Activated B cell treated with CpG ODN at 0.5 μM for 24 hours (primary cell): Measurements from ENCODE around the gene BCR. TPM values are rescaled to one million over a fixed set of nuclear protein-coding genes. Genes with fewer than 3 reads are reported as not detected.

ENCODE experiments used
- ATAC-seq: fragments of 200-7000 bp; cut with Tn5 transposase; one replicate; pipeline ENCODE4 v1.10.0; 2021; ENCODE audit warnings: low read depth, mild to moderate bottlenecking, moderate library complexity
- CTCF ChIA-PET: fragments of 350-600 bp; sonication (Branson Sonifier 250); formaldehyde crosslinking; loops from one replicate; lab custom pipeline; 2021; ENCODE audit warnings: antibody characterized with exemption; lab: Charles Lee
- POLR2A ChIA-PET: fragments of 350-600 bp; sonication (Branson Sonifier 250); formaldehyde crosslinking; loops from one replicate; lab custom pipeline; 2021; ENCODE audit warnings: antibody characterized with exemption; lab: Charles Lee
- DNase-seq: peaks from one replicate; pipeline ENCODE4 v3.0.0; 2022
- H3K27ac Mint-ChIP-seq: one replicate; pipeline ENCODE4 v1.8.0; 2020; ENCODE audit warnings: mixed read lengths
- H3K27me3 Mint-ChIP-seq: one replicate; pipeline ENCODE4 v1.8.0; 2021; ENCODE audit warnings: mixed read lengths
- H3K36me3 Mint-ChIP-seq: one replicate; pipeline ENCODE4 v1.8.0; 2021; ENCODE audit warnings: low read depth, mixed read lengths
- H3K4me1 Mint-ChIP-seq: one replicate; pipeline ENCODE4 v1.8.0; 2021; ENCODE audit warnings: mixed read lengths
- H3K4me3 Mint-ChIP-seq: one replicate; pipeline ENCODE4 v1.8.0; 2020; ENCODE audit warnings: mild to moderate bottlenecking, mixed read lengths
- H3K9me3 Mint-ChIP-seq: one replicate; pipeline ENCODE4 v1.8.0; 2020; ENCODE audit warnings: mixed read lengths
- CTCF ChIP-seq: fragments of 200-600 bp; IDR thresholded peaks from one replicate; pipeline ENCODE4 v1.8.0; 2022; ENCODE audit warnings: antibody characterized with exemption, mild to moderate bottlenecking
- intact Hi-C: fragments of 100-400 bp; cut with micrococcal nuclease; formaldehyde crosslinking; loops from one replicate; pipeline ENCODE4 v1.15.1; 2024
- total RNA-seq: library from RNA; stranded (reverse); gene quantifications from 2 replicates; pipeline ENCODE4 v1.2.3, GENCODE V29; 2022

The BCR gene
- total RNA-seq, 1 donor from 2014 or later, result 20.9 TPM

DNA sequence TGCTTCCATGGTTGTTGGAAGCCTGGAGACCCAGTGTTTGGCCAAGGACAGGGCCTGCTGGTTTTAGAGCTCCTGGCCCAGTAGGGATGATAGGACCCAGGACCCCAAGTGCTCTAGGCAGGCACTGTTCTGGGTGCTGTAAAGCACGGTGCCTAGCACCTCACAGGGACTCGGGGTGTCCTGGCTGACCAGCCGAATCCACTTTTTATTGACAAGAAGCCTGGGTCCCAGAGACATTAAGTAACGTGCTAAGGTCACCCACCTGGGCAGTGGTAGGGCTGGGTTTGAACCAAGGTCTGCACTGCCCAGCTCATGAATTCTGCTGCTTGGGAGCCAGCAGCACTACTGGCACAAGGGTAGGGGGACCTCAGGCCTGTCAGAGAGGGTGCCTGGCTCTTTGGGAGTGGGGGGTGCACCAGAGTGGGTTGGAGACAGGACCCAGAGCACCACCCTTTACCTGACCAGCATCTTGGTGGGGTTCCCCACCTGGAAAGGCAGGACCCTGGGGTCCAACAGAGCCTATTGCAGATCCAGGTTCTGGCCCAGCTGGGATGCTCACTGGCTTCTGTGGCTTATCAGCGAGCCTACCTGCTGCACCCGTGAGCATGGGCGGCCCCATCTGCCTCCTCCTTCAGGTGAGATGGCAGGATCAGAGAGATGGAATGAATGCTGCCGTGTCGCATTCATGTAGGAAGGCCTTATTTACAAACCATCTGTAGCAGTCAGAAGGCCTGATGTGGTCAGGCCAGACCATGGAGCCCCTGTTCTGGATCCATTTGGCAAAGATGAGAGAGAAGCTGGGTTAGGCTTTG is 52.0 kb downstream of the BCR start:
- no peaks in the 10 kb centered on the region for H3K27me3 Mint-ChIP-seq
- peaks cover 20% of the 10 kb centered on the region for H3K4me1 Mint-ChIP-seq
- H3K4me3 Mint-ChIP-seq, result no peak overlapping the region
- TF ChIP-seq CTCF, result no peak
- no peak overlapping the region for H3K27ac Mint-ChIP-seq
- peaks cover 21% of the 10 kb centered on the region for H3K9me3 Mint-ChIP-seq
- ATAC-seq, result no peak
- ChIA-PET POLR2A (no interaction called here), CTCF (interaction anchor here (1.4 to 2.3 kb wide), 2 partner anchors 50 kb away, joined by 4 to 5 read pairs; no protein-coding TSS in a partner anchor)
- peaks cover 15% of the 10 kb centered on the region for H3K36me3 Mint-ChIP-seq
- no peak for DNase-seq
- intact Hi-C loops, result no loop called here

DNA sequence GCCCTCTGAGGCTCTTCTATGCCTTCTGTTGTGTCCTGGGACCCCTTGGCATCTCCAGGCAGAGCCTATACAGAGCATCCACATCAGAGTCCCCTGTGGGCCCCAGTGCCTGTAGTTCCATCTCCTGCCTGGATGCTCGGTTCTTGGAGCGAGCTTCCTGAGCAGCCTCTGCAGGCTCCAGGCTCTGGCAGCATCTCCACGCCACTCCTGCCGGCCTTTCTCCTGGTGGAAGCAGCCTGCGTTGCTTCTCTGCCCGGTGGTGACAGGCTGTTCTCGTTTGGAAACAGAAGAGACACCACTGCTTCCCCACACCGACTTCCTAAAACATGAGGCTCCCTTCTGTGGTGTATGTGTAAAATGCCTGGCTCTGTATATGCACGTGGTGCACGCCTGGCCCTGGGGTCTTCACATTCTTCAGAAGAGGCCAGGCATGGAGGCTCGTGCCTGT is 52.8 kb downstream of the BCR start:
- H3K27ac Mint-ChIP-seq, result no peak overlapping the region
- H3K36me3 Mint-ChIP-seq, result peaks cover 14% of the 10 kb centered on the region
- H3K9me3 Mint-ChIP-seq, result peaks cover 15% of the 10 kb centered on the region
- ChIA-PET CTCF (interaction anchor here (2.3 kb wide), 1 partner anchor 49 kb away, joined by 5 read pairs; no protein-coding TSS in a partner anchor), POLR2A (interaction anchor here (1.0 kb wide), 1 partner anchor 13 kb away, joined by 5 read pairs; no protein-coding TSS in a partner anchor)
- DNase-seq (no peak), ATAC-seq (peak; percentile 10)
- TF ChIP-seq CTCF, result no peak
- no peaks in the 10 kb centered on the region for H3K27me3 Mint-ChIP-seq
- H3K4me3 Mint-ChIP-seq, result no peak overlapping the region
- intact Hi-C loops, result no loop called here
- peaks cover 20% of the 10 kb centered on the region for H3K4me1 Mint-ChIP-seq

GRCh38 chr22:23233752-23234408 is 53.6 kb downstream of the BCR start:
- ATAC-seq (peak; percentile 50), DNase-seq (no peak)
- TF ChIP-seq CTCF, result no peak
- intact Hi-C loops, result no loop called here
- H3K9me3 Mint-ChIP-seq, result peaks cover 9% of the 10 kb centered on the region
- no peak overlapping the region for H3K4me3 Mint-ChIP-seq
- ChIA-PET POLR2A (interaction anchor here (1.0 kb wide), 1 partner anchor 14 kb away, joined by 5 read pairs; no protein-coding TSS in a partner anchor), CTCF (interaction anchor here (2.3 kb wide), 1 partner anchor 48 kb away, joined by 5 read pairs; no protein-coding TSS in a partner anchor)
- no peaks in the 10 kb centered on the region for H3K27me3 Mint-ChIP-seq
- H3K27ac Mint-ChIP-seq, result no peak overlapping the region
- H3K36me3 Mint-ChIP-seq, result peaks cover 9% of the 10 kb centered on the region
- peaks cover 20% of the 10 kb centered on the region for H3K4me1 Mint-ChIP-seq

- Mint-ChIP-seq H3K36me3 (peaks cover 2% of the 10 kb centered on the region), H3K4me3 (no peak overlapping the region)
- CTCF ChIA-PET, result interaction anchor here (0.7 to 2.3 kb wide), 2 partner anchors 9 to 47 kb away, joined by 3 to 5 read pairs; no protein-coding TSS in a partner anchor
Observed at GRCh38 chr22:23234409-23235161, 54.3 kb downstream of the BCR start.

More at GRCh38 chr22:23234409-23235161, 54.3 kb downstream of the BCR start:
- Mint-ChIP-seq H3K27ac (no peak overlapping the region), H3K27me3 (no peaks in the 10 kb centered on the region), H3K4me1 (peaks cover 20% of the 10 kb centered on the region), H3K9me3 (peaks cover 3% of the 10 kb centered on the region)
- POLR2A ChIA-PET, result interaction anchor here (1.0 kb wide), 1 partner anchor 15 kb away, joined by 5 read pairs; no protein-coding TSS in a partner anchor
- DNase-seq (no peak), ATAC-seq (no peak)
- TF ChIP-seq CTCF, result no peak
- intact Hi-C loops, result no loop called here
